Astrocyte of the hippocampus (primary cell): ENCODE data around the gene LRP1B.
A peak's percentile ranks its signal among the peaks of the same experiment; 100 is the strongest.

ENCODE experiments used
- DNase-seq: peaks from one replicate; pipeline ENCODE4 v3.0.0; 2011; ENCODE audit warnings: low read depth, low spot score

Gene LRP1B

GRCh38 chr2:141151611-141152286, 979.1 kb downstream of the LRP1B start:
- DNase-seq = no peak

- DNase-seq = no peak
These were observed 988.8 kb downstream of the LRP1B start for GRCh38 chr2:141142025-141142424.

- no peak for DNase-seq
These were observed 993.6 kb downstream of the LRP1B start for GRCh38 chr2:141137122-141137693.

GRCh38 chr2:141133883-141134282, 996.9 kb downstream of the LRP1B start:
- DNase-seq = no peak

- no peak for DNase-seq
These were observed 1005.4 kb downstream of the LRP1B start for GRCh38 chr2:141125432-141125831.

GRCh38 chr2:141118836-141119235, 1012.0 kb downstream of the LRP1B start:
- no peak for DNase-seq

- DNase-seq = no peak
These were observed 1017.5 kb downstream of the LRP1B start for GRCh38 chr2:141113301-141113700.

GRCh38 chr2:141109633-141110032, 1021.2 kb downstream of the LRP1B start:
- no peak for DNase-seq

- no peak for DNase-seq
These were observed 1025.1 kb downstream of the LRP1B start for GRCh38 chr2:141105763-141106162.

GRCh38 chr2:141103216-141103615, 1027.6 kb downstream of the LRP1B start:
- no peak for DNase-seq

GRCh38 chr2:141079231-141079630, 1051.6 kb downstream of the LRP1B start:
- DNase-seq = no peak

GRCh38 chr2:141075753-141076152, 1055.1 kb downstream of the LRP1B start:
- no peak for DNase-seq

- DNase-seq = no peak
These were observed 1062.6 kb downstream of the LRP1B start for GRCh38 chr2:141068053-141068682.

GRCh38 chr2:141065042-141065441, 1065.8 kb downstream of the LRP1B start:
- DNase-seq = no peak

- no peak for DNase-seq
These were observed 1067.4 kb downstream of the LRP1B start for GRCh38 chr2:141063406-141063805.

GRCh38 chr2:141062443-141062842, 1068.4 kb downstream of the LRP1B start:
- DNase-seq = no peak

GRCh38 chr2:141062031-141062430, 1068.8 kb downstream of the LRP1B start:
- DNase-seq = no peak

- no peak for DNase-seq
These were observed 1072.3 kb downstream of the LRP1B start for GRCh38 chr2:141058556-141058955.

- peak; percentile 15 for DNase-seq
These were observed 1075.3 kb downstream of the LRP1B start for GRCh38 chr2:141055531-141055930.

GRCh38 chr2:141048951-141049350, 1081.9 kb downstream of the LRP1B start:
- peak; percentile 23 for DNase-seq

GRCh38 chr2:141041281-141041680, 1089.5 kb downstream of the LRP1B start:
- no peak for DNase-seq

- no peak for DNase-seq
These were observed 1092.5 kb downstream of the LRP1B start for GRCh38 chr2:141038341-141038740.

- no peak for DNase-seq
These were observed 1093.5 kb downstream of the LRP1B start for GRCh38 chr2:141037361-141037760.
